ENCODE results near the gene PPP6R2.
"Not testable (repeated sequence)": the region's sequence is repeated elsewhere in the genome, so short reads cannot be mapped to it uniquely, and the experiment has no call there.

The PPP6R2 gene

GRCh38 chr22:50422961-50423815, 80.1 kb downstream of the PPP6R2 start:
- DNase-seq (ENCODE audit: insufficient read length, low spot score) (no peak), FAIRE-seq (no peak)

DNA sequence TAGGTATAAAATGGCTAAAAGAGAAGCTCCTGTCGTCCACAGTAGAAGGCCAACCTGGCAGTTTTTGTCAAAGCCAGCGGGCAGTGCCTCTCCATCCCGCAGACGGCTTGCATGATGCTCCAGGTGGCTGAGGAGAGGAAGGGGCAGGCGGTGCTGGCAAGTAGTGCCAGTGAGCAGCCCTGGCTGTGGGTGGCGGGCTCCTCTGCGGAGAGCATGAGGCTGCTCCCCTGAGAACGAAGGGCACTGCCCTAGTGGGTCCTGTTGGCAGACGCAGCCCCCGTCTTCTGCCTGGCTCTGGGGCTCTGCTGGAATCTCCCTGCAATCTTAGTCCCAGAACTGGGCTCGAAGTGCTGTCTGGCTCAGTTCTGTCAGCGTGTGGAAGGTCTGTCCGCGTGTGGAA, 80.8 kb downstream of the PPP6R2 start:
- FAIRE-seq, result no peak
- DNase-seq (ENCODE audit: insufficient read length, low spot score), result no peak

DNA sequence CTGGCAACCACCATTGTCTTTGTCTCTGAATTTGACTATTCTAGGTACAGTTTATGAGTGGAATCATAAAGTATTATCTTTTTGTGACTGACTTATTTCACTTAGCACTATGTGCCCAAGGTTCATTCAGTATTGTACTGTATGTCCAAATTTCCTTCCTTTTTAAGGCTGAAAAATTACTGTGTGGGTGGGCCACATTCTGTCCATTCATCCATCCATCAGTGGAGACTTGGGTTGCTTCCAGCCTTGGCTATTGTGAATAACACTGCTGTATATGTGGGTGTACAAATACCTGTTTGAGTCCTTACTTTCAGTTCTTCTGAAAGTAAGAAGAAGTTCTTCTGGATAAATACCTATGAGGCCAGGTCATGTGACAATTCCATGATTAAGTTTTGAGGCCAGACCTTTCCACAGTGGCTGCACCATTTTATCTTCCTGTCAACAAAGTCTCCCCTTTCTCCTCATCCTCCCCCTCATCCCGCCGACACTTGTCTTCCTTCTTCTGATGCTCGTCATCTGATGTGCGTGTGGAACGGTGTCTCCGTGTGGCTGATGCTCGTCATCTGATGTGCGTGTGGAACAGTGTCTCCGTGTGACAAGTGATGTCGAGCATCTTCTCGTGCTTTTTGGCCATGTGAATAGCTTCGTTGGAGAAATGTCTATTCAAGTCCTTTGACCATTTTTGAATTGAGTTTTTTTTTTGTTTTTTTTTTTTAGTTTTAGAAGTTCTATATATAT, 82.2 kb downstream of the PPP6R2 start:
- FAIRE-seq (no peak), DNase-seq (ENCODE audit: insufficient read length, low spot score) (no peak)

DNA sequence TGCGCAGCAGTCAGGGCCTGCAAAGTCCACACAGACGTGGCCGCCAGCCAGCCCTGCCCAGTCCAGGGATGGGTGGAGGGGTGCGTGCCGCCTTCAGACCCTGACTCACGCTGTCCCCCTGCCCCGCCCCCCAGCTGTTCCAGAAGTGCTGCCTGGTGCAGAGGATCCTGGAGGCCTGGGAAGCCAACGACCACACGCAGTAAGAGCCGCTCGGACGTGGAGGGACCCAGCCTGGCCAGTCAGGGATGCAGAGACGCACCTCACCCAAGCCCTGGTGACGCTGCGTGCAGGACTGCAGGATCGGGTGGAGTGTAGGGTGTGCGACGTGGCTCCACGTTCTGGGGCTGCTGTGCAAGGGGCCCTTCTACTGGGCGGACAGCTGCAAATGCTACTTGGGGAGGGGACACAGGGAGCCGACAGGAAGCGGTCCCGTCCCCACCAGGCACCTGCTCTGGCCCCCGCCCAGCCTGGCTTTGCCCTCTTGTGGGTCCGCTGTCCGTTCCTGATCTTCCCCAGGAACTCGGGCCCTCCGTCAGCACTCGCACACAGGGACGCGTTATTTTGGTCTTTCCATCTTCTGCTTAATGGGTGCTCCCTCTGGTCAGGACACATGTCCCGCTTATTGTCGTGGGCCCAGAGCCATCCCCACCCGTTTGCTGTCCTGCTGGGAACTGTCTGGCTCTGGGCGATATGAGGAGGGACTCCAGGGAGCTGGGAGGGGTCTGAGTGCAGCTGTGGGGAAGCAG, 89.2 kb downstream of the PPP6R2 start:
- no peak for DNase-seq (ENCODE audit: insufficient read length, low spot score)
- no peak for FAIRE-seq

GRCh38 chr22:50432877-50433510, 89.9 kb downstream of the PPP6R2 start:
- not testable (repeated sequence) for FAIRE-seq; DNase-seq (ENCODE audit: insufficient read length, low spot score)

DNA sequence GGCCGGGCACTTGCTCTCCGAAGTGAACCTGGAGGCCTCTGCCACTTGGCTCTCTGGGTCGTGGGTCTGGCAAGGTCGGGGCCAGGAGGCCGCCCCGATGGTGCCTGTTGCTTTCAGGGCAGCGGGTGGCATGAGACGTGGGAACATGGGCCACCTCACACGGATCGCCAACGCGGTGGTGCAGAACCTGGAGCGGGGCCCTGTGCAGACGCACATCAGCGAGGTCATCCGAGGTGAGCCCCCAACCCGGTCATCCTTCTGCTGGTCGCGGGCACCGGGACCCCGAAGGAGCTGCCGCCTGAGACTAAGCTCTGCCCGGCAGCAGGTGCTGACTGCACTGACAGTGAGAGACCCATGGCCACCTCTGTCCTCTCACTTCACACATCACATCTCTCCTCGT, 91.7 kb downstream of the PPP6R2 start:
- no peak for DNase-seq (ENCODE audit: insufficient read length, low spot score)
- FAIRE-seq, result no peak

- DNase-seq (ENCODE audit: insufficient read length, low spot score) (no peak), FAIRE-seq (no peak)
Measured at GRCh38 chr22:50435291-50436014, 92.3 kb downstream of the PPP6R2 start.

GRCh38 chr22:50436015-50436830, 93.1 kb downstream of the PPP6R2 start:
- FAIRE-seq (no peak), DNase-seq (ENCODE audit: insufficient read length, low spot score) (no peak)

DNA sequence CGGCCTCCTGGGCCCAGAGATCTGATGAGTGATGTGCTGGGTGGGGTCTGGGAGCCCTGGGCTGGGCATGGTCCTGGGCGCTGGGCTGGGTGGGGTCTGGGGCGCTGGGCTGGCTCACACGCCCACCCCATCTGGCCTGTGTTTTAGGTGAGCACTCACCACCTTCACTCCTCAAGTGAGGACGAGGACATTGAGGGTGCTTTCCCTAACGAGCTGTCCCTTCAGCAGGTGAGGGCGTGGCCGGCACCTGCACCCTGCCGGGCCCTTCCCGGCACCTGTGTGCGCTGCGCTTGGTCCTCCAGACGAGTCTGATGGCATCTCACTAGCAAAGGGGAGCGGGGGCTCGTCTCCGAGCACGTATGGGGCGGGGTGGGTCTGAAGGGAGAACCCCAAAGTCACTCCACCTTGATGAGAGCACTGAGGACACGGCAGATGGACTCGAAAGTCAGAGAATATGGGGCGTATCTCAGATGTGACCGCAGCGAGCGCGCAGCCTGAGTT, 93.8 kb downstream of the PPP6R2 start:
- DNase-seq (ENCODE audit: insufficient read length, low spot score) (no peak), FAIRE-seq (no peak)

GRCh38 chr22:50437511-50438304, 94.6 kb downstream of the PPP6R2 start:
- FAIRE-seq, result no peak
- DNase-seq (ENCODE audit: insufficient read length, low spot score), result no peak

DNA sequence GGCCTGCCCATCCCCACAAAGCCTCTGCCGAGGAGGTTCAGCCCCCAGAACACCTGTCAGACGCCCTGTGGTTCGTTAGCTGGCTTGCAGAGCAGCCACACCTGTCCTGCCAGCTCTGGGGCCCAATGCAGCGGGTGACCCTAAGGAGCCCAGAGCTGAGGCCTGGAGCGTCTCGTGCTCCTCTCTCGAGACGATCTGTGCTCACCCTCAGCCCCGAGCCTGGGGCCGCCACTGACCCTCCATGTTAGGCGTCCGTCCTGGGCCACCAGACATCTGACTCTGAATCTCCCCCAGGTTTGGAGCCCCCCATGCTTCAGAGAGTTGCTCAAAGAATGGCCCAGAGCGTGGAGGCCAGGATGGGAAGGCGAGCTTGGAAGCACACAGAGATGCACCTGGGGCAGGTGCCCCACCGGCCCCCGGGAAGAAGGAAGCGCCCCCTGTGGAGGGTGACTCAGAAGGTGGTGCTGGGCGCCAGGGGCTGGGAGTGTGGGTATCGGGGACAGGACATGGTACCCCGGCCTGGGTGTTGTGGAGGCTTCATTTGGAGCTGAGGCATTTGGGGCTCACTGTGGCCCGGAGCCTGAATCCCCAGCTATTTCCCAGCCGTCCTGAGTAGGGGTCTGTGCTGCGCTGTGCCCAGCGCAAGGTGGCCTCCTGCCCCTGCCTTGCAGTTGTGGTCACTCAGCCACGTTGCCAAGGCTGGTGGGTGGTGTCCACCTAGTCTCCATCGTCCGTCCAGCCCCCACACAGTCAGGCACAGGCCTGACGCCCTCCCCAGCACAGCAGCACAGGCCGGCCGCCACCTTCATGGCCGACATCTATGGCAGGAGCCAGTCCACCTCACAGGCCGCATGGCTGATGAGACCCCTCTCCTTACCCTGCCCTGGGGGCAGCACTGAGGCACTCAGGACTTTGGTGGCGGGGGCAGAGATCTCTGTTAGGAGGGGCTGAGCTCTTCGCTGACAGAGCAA, 95.5 kb downstream of the PPP6R2 start:
- FAIRE-seq (no peak), DNase-seq (ENCODE audit: insufficient read length, low spot score) (no peak)

- DNase-seq (ENCODE audit: insufficient read length, low spot score) (no peak), FAIRE-seq (no peak)
Measured at GRCh38 chr22:50439314-50439870, 96.3 kb downstream of the PPP6R2 start.

DNA sequence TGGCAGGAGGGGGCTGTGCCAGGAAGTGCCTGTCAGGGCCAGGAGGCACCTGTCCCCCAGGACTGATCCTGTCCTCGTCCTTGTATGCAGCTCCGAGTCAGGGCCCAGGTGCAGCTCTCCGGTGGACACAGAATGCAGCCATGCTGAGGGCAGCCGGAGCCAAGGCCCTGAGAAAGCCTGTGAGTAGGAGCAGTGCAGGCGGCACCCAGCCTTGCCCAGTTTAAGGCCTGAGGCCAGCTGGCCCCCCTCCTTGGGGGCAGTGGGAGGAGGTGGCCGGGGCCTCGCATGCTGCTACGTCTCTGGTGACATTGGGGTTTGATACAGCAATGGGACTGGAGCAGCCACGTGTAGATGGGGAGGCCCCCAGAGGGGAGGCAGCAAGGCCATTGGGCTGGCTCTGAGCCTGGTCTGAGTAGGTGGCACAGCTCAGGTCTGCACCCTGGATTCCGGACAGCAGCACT, 96.8 kb downstream of the PPP6R2 start:
- DNase-seq (ENCODE audit: insufficient read length, low spot score), result no peak
- FAIRE-seq, result no peak

DNA sequence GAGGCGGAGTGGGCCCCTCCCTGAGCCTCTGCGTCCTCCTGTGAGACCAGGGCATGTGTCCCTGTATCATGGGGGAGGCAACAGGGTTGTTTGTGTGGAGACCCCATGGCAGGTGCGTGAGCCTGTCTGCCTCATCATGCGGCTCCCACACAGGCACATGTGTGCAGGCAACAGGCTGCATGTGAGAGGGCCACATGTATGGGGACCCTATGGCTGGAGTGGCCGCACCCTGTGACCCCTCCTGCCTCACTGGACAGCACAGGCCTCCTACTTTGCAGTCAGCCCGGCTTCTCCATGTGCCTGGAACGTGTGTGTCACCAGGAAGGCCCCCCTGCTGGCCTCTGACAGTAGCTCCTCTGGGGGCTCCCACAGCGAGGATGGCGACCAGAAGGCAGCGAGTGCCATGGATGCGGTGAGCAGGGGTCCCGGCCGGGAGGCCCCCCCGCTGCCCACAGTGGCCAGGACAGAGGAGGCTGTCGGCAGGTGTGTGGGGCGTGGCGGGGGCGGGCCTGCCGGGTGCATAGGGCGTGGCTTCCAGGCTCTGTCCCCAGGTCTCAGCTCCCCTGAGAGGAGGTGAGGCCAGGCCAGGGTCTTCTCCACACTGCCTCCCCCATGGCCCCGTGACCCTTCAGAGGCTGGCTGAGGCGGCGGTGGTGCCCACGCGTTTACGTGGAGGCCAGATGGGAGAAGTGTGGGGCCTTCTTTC, 97.6 kb downstream of the PPP6R2 start:
- no peak for FAIRE-seq
- DNase-seq (ENCODE audit: insufficient read length, low spot score), result no peak

- DNase-seq (ENCODE audit: insufficient read length, low spot score) (no peak), FAIRE-seq (no peak)
Measured at GRCh38 chr22:50441428-50441993, 98.4 kb downstream of the PPP6R2 start.

DNA sequence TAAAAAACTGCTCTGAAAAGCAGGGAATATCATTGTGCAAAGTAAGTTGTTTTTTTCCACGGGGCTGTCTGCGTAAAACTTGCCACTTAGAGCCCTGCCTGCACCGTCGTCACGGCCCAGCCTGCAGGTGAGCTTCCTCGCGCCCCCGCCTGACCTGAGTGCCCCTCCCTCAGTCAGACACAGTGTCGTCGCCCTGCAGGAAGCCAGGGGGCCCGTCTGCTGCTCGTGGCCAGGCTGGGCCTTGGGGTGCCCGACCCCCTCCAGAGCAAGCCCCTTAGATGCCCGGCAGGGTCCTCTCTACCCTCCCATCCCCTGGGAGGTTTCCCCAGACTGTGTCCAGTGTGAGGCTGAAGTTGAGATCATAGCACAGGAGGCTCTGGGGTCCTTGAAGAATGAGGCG, 100.1 kb downstream of the PPP6R2 start:
- FAIRE-seq, result no peak
- no peak for DNase-seq (ENCODE audit: insufficient read length, low spot score)
